HG03571 (cell line): ENCODE measurements around the gene CCDC167.

Source experiments
- ATAC-seq: cut with Tn5 transposase; IDR thresholded peaks from one replicate; pipeline ENCODE4 v1.9.1; 2021; ENCODE audit not compliant: unreplicated experiment

The CCDC167 gene

DNA sequence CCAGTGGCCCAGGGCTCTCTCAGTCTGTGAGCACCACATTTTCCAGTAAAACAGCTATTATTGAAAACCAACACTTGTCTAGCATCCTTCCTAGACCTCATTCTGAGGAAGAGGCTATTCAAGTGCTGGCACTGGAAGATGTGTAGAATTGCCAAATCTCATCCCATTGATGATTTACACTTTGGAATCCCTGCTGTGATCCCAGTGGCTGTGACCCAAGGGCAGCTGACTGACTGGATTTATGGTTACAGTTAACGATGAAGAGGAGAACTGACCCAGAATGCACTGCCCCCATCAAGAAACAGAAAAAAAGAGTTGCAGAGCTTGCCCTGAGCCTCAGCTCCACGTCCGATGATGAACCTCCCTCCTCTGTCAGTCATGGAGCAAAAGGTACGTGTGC lies 64.3 kb downstream of the CCDC167 start:
- no peak for ATAC-seq

DNA sequence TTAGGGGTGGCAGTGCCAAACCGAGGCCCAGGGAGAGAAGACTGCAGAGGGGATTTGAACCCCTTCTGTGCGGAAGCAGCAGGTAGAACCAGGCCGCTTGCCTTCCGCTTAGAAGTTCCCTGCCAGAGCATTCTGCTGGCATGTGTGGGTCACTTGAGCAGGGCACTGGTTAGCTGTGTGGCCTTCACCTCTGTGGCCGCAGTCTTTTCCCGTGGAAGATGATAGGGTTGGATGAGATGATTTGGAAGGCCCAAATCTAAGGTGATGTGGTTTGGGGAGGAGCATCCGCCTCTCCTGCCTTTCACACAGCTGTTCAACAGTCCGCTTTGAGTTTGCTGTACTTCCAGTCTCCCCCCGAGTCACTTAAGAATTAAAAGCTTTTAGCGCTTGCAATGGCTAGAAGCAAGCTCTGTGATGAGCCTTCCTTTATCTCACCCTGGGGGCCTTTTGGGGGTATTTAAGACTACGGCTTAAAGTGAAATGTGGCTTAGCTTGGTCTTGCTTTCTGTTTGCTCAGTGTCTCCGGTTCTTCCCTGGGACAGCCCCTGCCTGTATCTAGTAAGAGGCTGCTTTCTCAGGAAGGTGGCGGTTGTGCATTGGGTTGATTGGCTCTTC lies 65.9 kb downstream of the CCDC167 start:
- peak; percentile 31 for ATAC-seq
